OCI-LY1 (cell line): ENCODE data around the gene ZHX3.

ENCODE experiments used
- EZH2 ChIP-seq: fragments of 200-600 bp; sonication (generic), shearing (Covaris generic); IDR thresholded peaks from 2 replicates; pipeline ENCODE4 v1.8.0; 2017; ENCODE audit warnings: borderline replicate concordance, mixed run types, mild to moderate bottlenecking, antibody characterized with exemption, low read length, moderate library complexity, mixed read lengths
- TF ChIP-seq, protein P1 (sequence below): fragments of 200-600 bp; sonication (generic), shearing (Covaris generic); IDR thresholded peaks from 2 replicates; pipeline ENCODE4 v1.5.1; 2017; ENCODE audit warnings: mild to moderate bottlenecking, antibody characterized with exemption, low read length, moderate library complexity, mixed read lengths

DNA sequence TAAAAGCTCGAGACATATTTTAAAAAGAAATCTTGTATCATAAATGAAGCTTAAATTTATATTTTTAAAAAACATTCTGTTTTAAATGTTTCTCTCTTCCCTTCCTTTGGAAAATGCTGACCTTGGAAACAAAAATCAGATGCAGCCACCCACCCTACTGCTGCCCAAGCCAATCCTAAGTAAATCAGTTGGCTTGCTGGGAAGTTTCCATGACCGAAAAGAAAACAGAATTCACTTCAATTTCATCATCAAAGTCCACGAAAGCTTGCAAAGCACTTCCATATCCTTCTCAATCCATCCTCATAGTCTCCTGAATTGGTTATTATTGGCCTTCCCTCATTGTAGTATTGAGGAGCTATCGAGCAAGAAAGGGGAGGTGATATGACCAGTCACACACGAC is 100.1 kb downstream of the ZHX3 start:
- TF ChIP-seq, protein P1, sequence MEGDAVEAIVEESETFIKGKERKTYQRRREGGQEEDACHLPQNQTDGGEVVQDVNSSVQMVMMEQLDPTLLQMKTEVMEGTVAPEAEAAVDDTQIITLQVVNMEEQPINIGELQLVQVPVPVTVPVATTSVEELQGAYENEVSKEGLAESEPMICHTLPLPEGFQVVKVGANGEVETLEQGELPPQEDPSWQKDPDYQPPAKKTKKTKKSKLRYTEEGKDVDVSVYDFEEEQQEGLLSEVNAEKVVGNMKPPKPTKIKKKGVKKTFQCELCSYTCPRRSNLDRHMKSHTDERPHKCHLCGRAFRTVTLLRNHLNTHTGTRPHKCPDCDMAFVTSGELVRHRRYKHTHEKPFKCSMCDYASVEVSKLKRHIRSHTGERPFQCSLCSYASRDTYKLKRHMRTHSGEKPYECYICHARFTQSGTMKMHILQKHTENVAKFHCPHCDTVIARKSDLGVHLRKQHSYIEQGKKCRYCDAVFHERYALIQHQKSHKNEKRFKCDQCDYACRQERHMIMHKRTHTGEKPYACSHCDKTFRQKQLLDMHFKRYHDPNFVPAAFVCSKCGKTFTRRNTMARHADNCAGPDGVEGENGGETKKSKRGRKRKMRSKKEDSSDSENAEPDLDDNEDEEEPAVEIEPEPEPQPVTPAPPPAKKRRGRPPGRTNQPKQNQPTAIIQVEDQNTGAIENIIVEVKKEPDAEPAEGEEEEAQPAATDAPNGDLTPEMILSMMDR: no peak
- no peak for TF ChIP-seq EZH2
